Esophagus squamous epithelium (tissue), 5 donors: ENCODE data around the gene NRXN3. TPM values are rescaled to one million over a fixed set of nuclear protein-coding genes. Genes with fewer than 3 reads are reported as not detected.

ENCODE experiments used
- DNase-seq: peaks from one replicate; lab custom pipeline; 2025; lab: John Stamatoyannopoulos, UW
- H3K27ac ChIP-seq, 4 donors: fragments of 200-600 bp; sonication (generic); one replicate each; pipeline ENCODE4 v1.5.1; 2016 to 2019; ENCODE audit warnings: mild to moderate bottlenecking in 1 of 4
- H3K27me3 ChIP-seq, 4 donors: fragments of 200-600 bp; sonication (generic); 1 replicate in 3 of 4; 2 replicates in 1 of 4; pipeline versions ENCODE4 v1.5.1 to v1.6.0; 2017 to 2021; ENCODE audit warnings: antibody characterized with exemption in 1 of 4
- H3K36me3 ChIP-seq, 3 donors: fragments of 200-600 bp; sonication (generic); one replicate each; pipeline ENCODE4 v1.5.1; 2016 to 2019
- H3K4me1 ChIP-seq, 3 donors: fragments of 200-600 bp; sonication (generic); one replicate each; pipeline ENCODE4 v1.5.1; 2017 to 2019
- H3K4me3 ChIP-seq, 4 donors: fragments of 200-600 bp; sonication (generic); 1 replicate in 3 of 4; 2 replicates in 1 of 4; pipeline ENCODE4 v1.5.1; 2016 to 2019; ENCODE audit warnings: mild to moderate bottlenecking in 2 of 4, moderate library complexity in 1 of 4
- H3K9me3 ChIP-seq, 3 donors: fragments of 200-600 bp; sonication (generic); one replicate each; pipeline ENCODE4 v1.5.1; 2016 to 2019
- POLR2A ChIP-seq, 4 donors: fragments of 450-650 bp; IDR thresholded peaks; one replicate each; pipeline ENCODE4 v1.6.1; 2017; ENCODE audit warnings: antibody characterized with exemption in 4 of 4, mild to moderate bottlenecking in 4 of 4, moderate library complexity in 3 of 4
- WGBS, 2 donors: methylation state at CpG; one replicate each; pipeline ENCODE4 v1.1.5; 2018; 5-methylcytosine and 5-hydroxymethylcytosine counted together
- intact Hi-C: fragments of 100-400 bp; cut with DNase I; formaldehyde crosslinking; loops from one replicate; pipeline ENCODE4 v1.15.0; 2022
- total RNA-seq, 4 donors: library from RNA; depleted of rRNA; stranded (reverse); fragments of >200 nt; gene quantifications; one replicate each; pipeline ENCODE4 v1.1.0, GENCODE V29; 2016
- TF ChIP-seq, protein P1 (sequence below), 6 experiments: fragments of 450-650 bp in 4 of 6; fragments of 200-600 bp in 2 of 6; sonication (generic) in 2 of 6; IDR thresholded peaks; one replicate each; pipeline ENCODE4 v1.5.1; 2016 to 2019; ENCODE audit warnings: antibody characterized with exemption in 6 of 6, mild to moderate bottlenecking in 4 of 6, moderate library complexity in 4 of 6
- donor health status: DM: yes; HTN: yes; CAD: no.

The NRXN3 gene
- total RNA-seq, 4 donors from 2014 or later = 0.30 to 15.8 (median 1.5) TPM

DNA sequence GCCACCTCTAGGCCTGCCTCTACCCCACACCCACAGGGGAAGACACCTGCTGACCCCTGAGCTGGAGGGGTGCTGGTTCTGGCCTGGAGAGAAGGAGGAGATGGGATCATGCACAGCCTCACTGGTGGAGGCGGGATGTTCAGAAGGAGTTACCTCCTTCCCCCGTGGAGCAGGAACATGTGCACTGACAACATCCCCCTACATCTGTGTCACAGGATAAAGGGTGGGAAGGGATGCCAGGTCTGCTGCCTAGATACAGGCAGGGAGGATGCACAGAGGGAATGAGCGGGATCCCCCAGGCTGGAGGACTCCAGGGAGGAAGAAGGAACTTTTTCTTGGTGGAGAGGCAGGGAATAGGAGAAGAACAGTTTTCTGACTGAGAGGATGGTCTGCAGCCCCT lies 8.8 kb downstream of the NRXN3 start:
- H3K9me3 ChIP-seq = no peaks in the 10 kb centered on the region
- 61% methylated on average over 3 of the region's 3 CpGs; no CpG with 5 or more reads in 1 of the 2 donors for WGBS, 2 donors
- no peaks in the 10 kb centered on the region for H3K4me1 ChIP-seq
- H3K27ac ChIP-seq = no peak overlapping the region
- H3K27me3 ChIP-seq = peaks cover 0 to 5% (median 0%) of the 10 kb centered on the region in 4 donors
- intact Hi-C loops = no loop called here
- no peak for DNase-seq
- H3K4me3 ChIP-seq = no peak overlapping the region
- H3K36me3 ChIP-seq = no peaks in the 10 kb centered on the region
- TF ChIP-seq, protein P1, sequence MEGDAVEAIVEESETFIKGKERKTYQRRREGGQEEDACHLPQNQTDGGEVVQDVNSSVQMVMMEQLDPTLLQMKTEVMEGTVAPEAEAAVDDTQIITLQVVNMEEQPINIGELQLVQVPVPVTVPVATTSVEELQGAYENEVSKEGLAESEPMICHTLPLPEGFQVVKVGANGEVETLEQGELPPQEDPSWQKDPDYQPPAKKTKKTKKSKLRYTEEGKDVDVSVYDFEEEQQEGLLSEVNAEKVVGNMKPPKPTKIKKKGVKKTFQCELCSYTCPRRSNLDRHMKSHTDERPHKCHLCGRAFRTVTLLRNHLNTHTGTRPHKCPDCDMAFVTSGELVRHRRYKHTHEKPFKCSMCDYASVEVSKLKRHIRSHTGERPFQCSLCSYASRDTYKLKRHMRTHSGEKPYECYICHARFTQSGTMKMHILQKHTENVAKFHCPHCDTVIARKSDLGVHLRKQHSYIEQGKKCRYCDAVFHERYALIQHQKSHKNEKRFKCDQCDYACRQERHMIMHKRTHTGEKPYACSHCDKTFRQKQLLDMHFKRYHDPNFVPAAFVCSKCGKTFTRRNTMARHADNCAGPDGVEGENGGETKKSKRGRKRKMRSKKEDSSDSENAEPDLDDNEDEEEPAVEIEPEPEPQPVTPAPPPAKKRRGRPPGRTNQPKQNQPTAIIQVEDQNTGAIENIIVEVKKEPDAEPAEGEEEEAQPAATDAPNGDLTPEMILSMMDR (IDR thresholded peaks at IDR 0.05) = no peak
- no peak for TF ChIP-seq POLR2A (IDR thresholded peaks at IDR 0.05)

DNA sequence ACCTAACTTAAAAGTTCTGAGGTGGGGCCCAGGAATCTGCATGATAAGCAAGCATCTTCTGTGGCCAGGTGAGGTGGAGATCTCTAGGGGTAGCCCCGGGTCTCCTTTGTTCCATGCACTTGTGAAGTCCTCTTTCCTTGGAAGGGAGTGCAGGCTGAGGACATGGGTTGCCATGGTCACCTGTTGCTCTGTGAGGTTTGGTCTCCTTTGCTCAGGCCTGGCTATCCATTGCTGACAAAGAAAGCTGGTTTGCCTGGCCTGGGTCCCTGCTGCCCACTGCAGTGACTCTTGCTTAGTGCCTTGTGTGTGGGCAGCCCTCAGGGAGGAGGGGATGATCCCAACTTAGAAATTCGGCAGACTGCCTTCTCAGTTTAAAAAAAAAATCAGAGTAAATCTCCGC lies 11.1 kb downstream of the NRXN3 start:
- DNase-seq = no peak
- WGBS, 2 donors = 27 to 66% methylated on average over 1 to 3 of the region's 3 CpGs
- TF ChIP-seq, protein P1 (IDR thresholded peaks at IDR 0.05) = no peak
- no peak for TF ChIP-seq POLR2A (IDR thresholded peaks at IDR 0.05)
- Histone ChIP-seq H3K4me3 (no peak overlapping the region), H3K4me1 (no peaks in the 10 kb centered on the region), H3K9me3 (no peaks in the 10 kb centered on the region), H3K27ac (no peak overlapping the region), H3K27me3 (no peaks in the 10 kb centered on the region), H3K36me3 (no peaks in the 10 kb centered on the region)
- intact Hi-C loops = no loop called here

DNA sequence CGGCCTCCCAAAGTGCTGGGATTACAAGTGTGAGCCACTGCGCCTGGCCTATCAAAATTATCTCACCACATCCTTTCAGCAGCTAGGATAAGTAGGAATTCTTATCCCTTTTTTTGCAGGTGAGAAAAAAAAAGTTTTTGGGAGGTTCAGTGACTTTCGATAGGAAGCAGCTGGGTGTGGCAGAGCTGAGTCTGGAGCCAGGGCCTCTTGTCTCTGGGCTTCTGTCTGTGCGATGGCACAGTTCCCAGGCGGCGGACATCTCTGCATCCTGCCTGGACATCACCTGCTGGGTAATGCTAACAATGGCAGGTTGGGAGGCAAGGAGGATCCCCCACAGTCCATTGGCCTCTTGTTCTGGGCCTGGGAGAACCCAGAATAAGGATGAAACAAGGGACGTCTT lies 12.5 kb downstream of the NRXN3 start:
- no peak for TF ChIP-seq POLR2A (IDR thresholded peaks at IDR 0.05)
- no peaks in the 10 kb centered on the region for H3K9me3 ChIP-seq
- no peaks in the 10 kb centered on the region for H3K4me1 ChIP-seq
- intact Hi-C loops = no loop called here
- H3K36me3 ChIP-seq = no peaks in the 10 kb centered on the region
- no peak overlapping the region for H3K27ac ChIP-seq
- H3K4me3 ChIP-seq = no peak overlapping the region
- no peak for DNase-seq
- H3K27me3 ChIP-seq = no peaks in the 10 kb centered on the region
- 72 to 84% methylated on average over 3 to 6 of the region's 7 CpGs for WGBS, 2 donors

DNA sequence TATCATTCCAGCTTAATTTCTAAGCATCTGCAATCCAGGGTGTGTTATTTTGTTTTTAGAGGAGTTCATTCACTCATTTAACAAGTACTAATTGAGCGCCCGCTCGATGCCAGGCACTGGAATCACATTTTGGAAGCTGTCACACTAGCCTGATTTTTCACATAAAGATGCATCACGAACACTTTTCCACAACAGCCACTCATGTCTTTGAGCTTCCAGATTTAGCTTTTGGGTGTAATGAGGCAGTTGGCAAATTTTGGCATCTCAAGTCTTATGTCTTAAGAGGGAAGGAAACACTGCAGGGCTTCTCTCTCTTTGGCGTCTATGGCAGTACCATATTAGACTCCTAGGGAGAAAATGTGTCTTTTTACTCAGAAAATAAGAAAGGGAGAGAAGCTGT lies 14.0 kb downstream of the NRXN3 start:
- WGBS, 2 donors = 79 to 86% methylated on average over 5 of the region's 5 CpGs
- no peak for DNase-seq
- no peaks in the 10 kb centered on the region for H3K27me3 ChIP-seq
- no peaks in the 10 kb centered on the region for H3K9me3 ChIP-seq
- H3K4me1 ChIP-seq = no peaks in the 10 kb centered on the region
- no peak overlapping the region for H3K4me3 ChIP-seq
- TF ChIP-seq, protein P1 (IDR thresholded peaks at IDR 0.05) = no peak
- no peak for TF ChIP-seq POLR2A (IDR thresholded peaks at IDR 0.05)
- H3K36me3 ChIP-seq = no peaks in the 10 kb centered on the region
- no peak overlapping the region for H3K27ac ChIP-seq
- intact Hi-C loops = no loop called here

DNA sequence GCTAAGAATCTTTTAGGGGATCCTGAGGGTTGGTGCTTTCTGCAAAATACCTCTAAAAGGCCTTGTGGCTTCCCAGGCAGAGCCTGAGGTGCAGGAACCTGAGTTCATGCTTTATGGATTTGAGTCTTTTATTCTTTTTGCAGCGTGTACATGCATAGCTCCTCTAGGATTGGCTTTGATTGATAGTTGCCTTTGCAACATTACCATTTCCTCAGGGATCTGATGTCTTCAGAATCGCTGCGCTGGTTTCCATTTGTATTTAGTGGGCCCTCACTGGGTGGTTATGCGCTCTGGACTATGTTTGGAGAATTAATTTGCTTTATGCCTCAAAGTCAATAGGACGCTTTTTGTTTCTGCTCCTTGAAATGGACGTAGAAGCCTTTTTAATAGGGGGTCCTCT lies 16.1 kb downstream of the NRXN3 start:
- no peak for DNase-seq
- H3K4me3 ChIP-seq = no peak overlapping the region
- no peak for TF ChIP-seq POLR2A (IDR thresholded peaks at IDR 0.05)
- TF ChIP-seq, protein P1 (IDR thresholded peaks at IDR 0.05) = no peak
- H3K27ac ChIP-seq = no peak overlapping the region
- H3K9me3 ChIP-seq = no peaks in the 10 kb centered on the region
- intact Hi-C loops = no loop called here
- no peaks in the 10 kb centered on the region for H3K36me3 ChIP-seq
- no peaks in the 10 kb centered on the region for H3K27me3 ChIP-seq
- no peaks in the 10 kb centered on the region for H3K4me1 ChIP-seq
- WGBS, 2 donors = 65 to 80% methylated on average over 2 to 6 of the region's 6 CpGs

DNA sequence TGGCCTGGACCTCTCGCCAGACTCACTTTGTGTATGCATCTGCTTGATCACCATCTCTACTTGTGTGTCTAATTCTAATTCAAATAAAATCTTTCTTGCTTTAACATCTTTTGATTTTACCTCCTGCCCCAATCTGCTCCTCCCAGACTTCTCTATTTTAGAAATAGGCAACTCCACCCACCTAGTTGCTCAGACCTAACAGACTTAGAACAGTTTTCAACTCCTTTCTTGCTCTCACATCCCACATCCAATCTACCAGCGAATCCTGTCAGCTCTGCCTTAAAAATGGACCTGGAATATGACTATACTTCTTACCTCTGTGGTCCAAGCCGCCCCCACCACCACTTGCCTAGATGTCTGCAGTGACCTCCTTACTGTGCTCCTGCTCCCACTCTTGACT lies 18.7 kb downstream of the NRXN3 start:
- H3K36me3 ChIP-seq = no peaks in the 10 kb centered on the region
- no peak for TF ChIP-seq POLR2A (IDR thresholded peaks at IDR 0.05)
- TF ChIP-seq, protein P1 (IDR thresholded peaks at IDR 0.05) = no peak
- H3K27ac ChIP-seq = no peak overlapping the region
- H3K9me3 ChIP-seq = no peaks in the 10 kb centered on the region
- DNase-seq = no peak
- H3K4me1 ChIP-seq = no peaks in the 10 kb centered on the region
- intact Hi-C loops = no loop called here
- 66 to 70% methylated on average over 3 of the region's 3 CpGs for WGBS, 2 donors
- H3K27me3 ChIP-seq = no peaks in the 10 kb centered on the region
- no peak overlapping the region for H3K4me3 ChIP-seq
